Measurements from ENCODE around the gene DNAJB5.

DNA sequence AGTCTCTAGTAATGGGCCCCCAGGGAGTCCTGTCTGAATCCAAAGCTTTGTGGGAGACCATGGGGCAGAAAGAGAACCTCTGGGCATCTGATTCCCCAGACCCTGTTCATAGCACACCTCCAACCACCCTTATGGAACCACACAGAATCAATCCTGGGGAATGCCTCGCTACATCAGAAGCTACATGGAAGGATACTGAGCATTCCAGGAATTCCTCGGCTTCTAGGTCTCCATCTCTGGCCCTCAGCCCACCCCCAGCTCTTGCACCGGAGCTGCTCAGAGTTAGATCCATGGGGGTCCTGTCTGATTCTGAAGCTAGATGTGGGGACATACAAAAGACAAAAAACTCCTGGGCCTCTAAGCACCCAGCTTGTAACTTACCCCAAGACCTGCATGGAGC, 54.5 kb downstream of the DNAJB5 start:
- TF ChIP-seq, protein P1, sequence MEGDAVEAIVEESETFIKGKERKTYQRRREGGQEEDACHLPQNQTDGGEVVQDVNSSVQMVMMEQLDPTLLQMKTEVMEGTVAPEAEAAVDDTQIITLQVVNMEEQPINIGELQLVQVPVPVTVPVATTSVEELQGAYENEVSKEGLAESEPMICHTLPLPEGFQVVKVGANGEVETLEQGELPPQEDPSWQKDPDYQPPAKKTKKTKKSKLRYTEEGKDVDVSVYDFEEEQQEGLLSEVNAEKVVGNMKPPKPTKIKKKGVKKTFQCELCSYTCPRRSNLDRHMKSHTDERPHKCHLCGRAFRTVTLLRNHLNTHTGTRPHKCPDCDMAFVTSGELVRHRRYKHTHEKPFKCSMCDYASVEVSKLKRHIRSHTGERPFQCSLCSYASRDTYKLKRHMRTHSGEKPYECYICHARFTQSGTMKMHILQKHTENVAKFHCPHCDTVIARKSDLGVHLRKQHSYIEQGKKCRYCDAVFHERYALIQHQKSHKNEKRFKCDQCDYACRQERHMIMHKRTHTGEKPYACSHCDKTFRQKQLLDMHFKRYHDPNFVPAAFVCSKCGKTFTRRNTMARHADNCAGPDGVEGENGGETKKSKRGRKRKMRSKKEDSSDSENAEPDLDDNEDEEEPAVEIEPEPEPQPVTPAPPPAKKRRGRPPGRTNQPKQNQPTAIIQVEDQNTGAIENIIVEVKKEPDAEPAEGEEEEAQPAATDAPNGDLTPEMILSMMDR (IDR thresholded peaks at IDR 0.05): no peak
- no peak for TF ChIP-seq POLR2A (IDR thresholded peaks at IDR 0.05)

Data from Peyer's patch (tissue), 4 donors.